CD4-positive, alpha-beta T cell treated with Interferon alpha-2 for 1 hour (primary cell): ENCODE results near the gene OTUD7B.

Experiments used
- DNase-seq, 2 donors: peaks; one replicate each; pipeline ENCODE4 v3.0.0-alpha.2; 2020 to 2022

OTUD7B gene

GRCh38 chr1:149915429-149916192 is 94.9 kb downstream of the OTUD7B start:
- no peak for DNase-seq

- no peak for DNase-seq
Observed at GRCh38 chr1:149914545-149914944, 96.0 kb downstream of the OTUD7B start.

GRCh38 chr1:149906570-149907075 is 103.9 kb downstream of the OTUD7B start:
- no peak for DNase-seq

GRCh38 chr1:149903836-149904491 is 106.6 kb downstream of the OTUD7B start:
- DNase-seq, result no peak

GRCh38 chr1:149899460-149900284 is 110.9 kb downstream of the OTUD7B start, which contains the start of gene BOLA1:
BOLA1 (plus strand) TSS chr1:149899568; CDS start chr1:149900060, 492 bp downstream.
- peak; percentile 80 to 85 for DNase-seq

- DNase-seq, result no peak
Observed at GRCh38 chr1:149896575-149896974, 114.0 kb downstream of the OTUD7B start.

GRCh38 chr1:149888999-149889289 is 121.6 kb downstream of the OTUD7B start:
- no peak for DNase-seq

- peak; percentile 84 to 87 for DNase-seq
Observed at GRCh38 chr1:149888247-149888998, 122.1 kb downstream of the OTUD7B start.
